ENCODE results near the gene NCAM1.

NCAM1 gene

GRCh38 chr11:113131036-113131775 is 170.0 kb downstream of the NCAM1 start:
- DNase-seq (ENCODE audit: low spot score), result no peak

GRCh38 chr11:113133071-113133470 is 171.9 kb downstream of the NCAM1 start:
- DNase-seq (ENCODE audit: low spot score), result no peak

GRCh38 chr11:113134626-113135025 is 173.4 kb downstream of the NCAM1 start:
- no peak for DNase-seq (ENCODE audit: low spot score)

- DNase-seq (ENCODE audit: low spot score), result no peak
These were observed 176.7 kb downstream of the NCAM1 start for GRCh38 chr11:113137713-113138529.

- DNase-seq (ENCODE audit: low spot score), result no peak
These were observed 177.5 kb downstream of the NCAM1 start for GRCh38 chr11:113138731-113139130.

- no peak for DNase-seq (ENCODE audit: low spot score)
These were observed 179.8 kb downstream of the NCAM1 start for GRCh38 chr11:113141010-113141409.

GRCh38 chr11:113142508-113142907 is 181.3 kb downstream of the NCAM1 start:
- no peak for DNase-seq (ENCODE audit: low spot score)

- no peak for DNase-seq (ENCODE audit: low spot score)
These were observed 186.0 kb downstream of the NCAM1 start for GRCh38 chr11:113147249-113147648.

- DNase-seq (ENCODE audit: low spot score), result no peak
These were observed 186.9 kb downstream of the NCAM1 start for GRCh38 chr11:113148076-113148475.

GRCh38 chr11:113148652-113149051 is 187.4 kb downstream of the NCAM1 start:
- DNase-seq (ENCODE audit: low spot score), result no peak

- DNase-seq (ENCODE audit: low spot score), result no peak
These were observed 190.3 kb downstream of the NCAM1 start for GRCh38 chr11:113151521-113151920.

- no peak for DNase-seq (ENCODE audit: low spot score)
These were observed 191.3 kb downstream of the NCAM1 start for GRCh38 chr11:113152500-113152899.

GRCh38 chr11:113153847-113154246 is 192.6 kb downstream of the NCAM1 start:
- no peak for DNase-seq (ENCODE audit: low spot score)

GRCh38 chr11:113159988-113160807 is 199.0 kb downstream of the NCAM1 start:
- DNase-seq (ENCODE audit: low spot score), result no peak

- DNase-seq (ENCODE audit: low spot score), result no peak
These were observed 199.5 kb downstream of the NCAM1 start for GRCh38 chr11:113160808-113161124.

- DNase-seq (ENCODE audit: low spot score), result no peak
These were observed 200.7 kb downstream of the NCAM1 start for GRCh38 chr11:113161711-113162591.

GRCh38 chr11:113162592-113162962 is 201.4 kb downstream of the NCAM1 start:
- DNase-seq (ENCODE audit: low spot score), result no peak

GRCh38 chr11:113163291-113164030 is 202.2 kb downstream of the NCAM1 start:
- DNase-seq (ENCODE audit: low spot score), result no peak

GRCh38 chr11:113166280-113166679 is 205.1 kb downstream of the NCAM1 start:
- DNase-seq (ENCODE audit: low spot score), result no peak

GRCh38 chr11:113167599-113167998 is 206.4 kb downstream of the NCAM1 start:
- DNase-seq (ENCODE audit: low spot score), result no peak
